Large intestine (tissue), 3 donors: ENCODE data around the gene EYS. TPM values are rescaled to one million over a fixed set of nuclear protein-coding genes. Genes with fewer than 3 reads are reported as not detected.

ENCODE experiments used
- DNase-seq, 2 donors: peaks; one replicate each; pipeline versions ENCODE4 v3.0.0 to v3.0.0-alpha.2; 2013
- H3K27ac ChIP-seq: one replicate; pipeline ENCODE4 v1.5.1; 2013; ENCODE audit warnings: low read length
- H3K27me3 ChIP-seq: 2 replicates; pipeline ENCODE4 v1.6.1; 2013; ENCODE audit warnings: low read length; ENCODE audit not compliant: control insufficient read depth, insufficient read depth
- H3K36me3 ChIP-seq: 2 replicates; pipeline ENCODE4 v1.6.1; 2013; ENCODE audit warnings: low read length; ENCODE audit not compliant: control insufficient read depth, insufficient read depth
- H3K4me1 ChIP-seq: one replicate; pipeline ENCODE4 v1.6.1; 2013; ENCODE audit warnings: low read length; ENCODE audit not compliant: control insufficient read depth, insufficient read depth
- H3K4me3 ChIP-seq: one replicate; pipeline ENCODE4 v1.5.1; 2013; ENCODE audit warnings: low read length
- H3K9me3 ChIP-seq: one replicate; pipeline ENCODE4 v1.6.1; 2013; ENCODE audit warnings: mild to moderate bottlenecking, low read depth, low read length, moderate library complexity; ENCODE audit not compliant: control insufficient read depth
- WGBS: methylation state at CpG from one replicate; pipeline ENCODE4 v1.1.5; 2013; ENCODE audit warnings: low lambda C conversion rate; ENCODE audit not compliant: insufficient coverage; 5-methylcytosine and 5-hydroxymethylcytosine counted together
- polyA plus RNA-seq: library from polyadenylated mRNA; unstranded; fragments of 120-200 nt; gene quantifications from one replicate; pipeline ENCODE4 v1.2.1, GENCODE V29; 2013

The EYS gene
- polyA plus RNA-seq, 1 donor = 0.76 TPM

- no peaks in the 10 kb centered on the region for H3K36me3 ChIP-seq
- no peaks in the 10 kb centered on the region for H3K9me3 ChIP-seq
- H3K27me3 ChIP-seq = no peaks in the 10 kb centered on the region
- DNase-seq = no peak
- H3K27ac ChIP-seq = no peak overlapping the region
- no peak overlapping the region for H3K4me3 ChIP-seq
- 100% methylated on average over 1 of the region's 1 CpG for WGBS
- no peaks in the 10 kb centered on the region for H3K4me1 ChIP-seq
Observed at GRCh38 chr6:64696053-64696452, 1011.0 kb downstream of the EYS start.

GRCh38 chr6:64694356-64694755 lies 1012.7 kb downstream of the EYS start:
- Histone ChIP-seq H3K4me1 (no peaks in the 10 kb centered on the region), H3K4me3 (no peak overlapping the region), H3K27ac (no peak overlapping the region), H3K9me3 (no peaks in the 10 kb centered on the region), H3K27me3 (no peaks in the 10 kb centered on the region), H3K36me3 (no peaks in the 10 kb centered on the region)
- no CpG with 5 or more reads among the region's 3 CpGs for WGBS
- no peak for DNase-seq

GRCh38 chr6:64691064-64691463 lies 1016.0 kb downstream of the EYS start:
- H3K9me3 ChIP-seq = no peaks in the 10 kb centered on the region
- DNase-seq = no peak
- no peaks in the 10 kb centered on the region for H3K27me3 ChIP-seq
- H3K4me3 ChIP-seq = no peak overlapping the region
- WGBS = 100% methylated on average over 2 of the region's 3 CpGs
- H3K27ac ChIP-seq = no peak overlapping the region
- H3K36me3 ChIP-seq = no peaks in the 10 kb centered on the region
- H3K4me1 ChIP-seq = no peaks in the 10 kb centered on the region

- Histone ChIP-seq H3K4me1 (no peaks in the 10 kb centered on the region), H3K9me3 (peaks cover 2% of the 10 kb centered on the region), H3K36me3 (no peaks in the 10 kb centered on the region), H3K27ac (no peak overlapping the region), H3K27me3 (no peaks in the 10 kb centered on the region), H3K4me3 (no peak overlapping the region)
- no CpG with 5 or more reads among the region's 2 CpGs for WGBS
- DNase-seq = no peak
Observed at GRCh38 chr6:64685401-64685800, 1021.6 kb downstream of the EYS start.

GRCh38 chr6:64683682-64684081 lies 1023.3 kb downstream of the EYS start:
- H3K27me3 ChIP-seq = no peaks in the 10 kb centered on the region
- H3K36me3 ChIP-seq = no peaks in the 10 kb centered on the region
- no peak for DNase-seq
- H3K27ac ChIP-seq = no peak overlapping the region
- no CpG with 5 or more reads among the region's 8 CpGs for WGBS
- H3K4me1 ChIP-seq = no peaks in the 10 kb centered on the region
- H3K4me3 ChIP-seq = no peak overlapping the region
- H3K9me3 ChIP-seq = peaks cover 2% of the 10 kb centered on the region

GRCh38 chr6:64681416-64682160 lies 1025.4 kb downstream of the EYS start:
- DNase-seq = no peak

GRCh38 chr6:64680446-64680845 lies 1026.6 kb downstream of the EYS start:
- no peak for DNase-seq

More at GRCh38 chr6:64681416-64682160, 1025.4 kb downstream of the EYS start:
- no peak overlapping the region for H3K27ac ChIP-seq
- no CpG with 5 or more reads among the region's 23 CpGs for WGBS
- H3K27me3 ChIP-seq = no peaks in the 10 kb centered on the region
- no peak overlapping the region for H3K4me3 ChIP-seq
- H3K4me1 ChIP-seq = no peaks in the 10 kb centered on the region
- peaks cover 2% of the 10 kb centered on the region for H3K9me3 ChIP-seq
- no peaks in the 10 kb centered on the region for H3K36me3 ChIP-seq

GRCh38 chr6:64679416-64679815 lies 1027.6 kb downstream of the EYS start:
- Histone ChIP-seq H3K27ac (no peak overlapping the region), H3K9me3 (peaks cover 2% of the 10 kb centered on the region), H3K4me1 (no peaks in the 10 kb centered on the region), H3K4me3 (no peak overlapping the region), H3K36me3 (no peaks in the 10 kb centered on the region), H3K27me3 (no peaks in the 10 kb centered on the region)
- DNase-seq = no peak
- WGBS = 100% methylated on average over 1 of the region's 2 CpGs

More at GRCh38 chr6:64680446-64680845, 1026.6 kb downstream of the EYS start:
- no peak overlapping the region for H3K4me3 ChIP-seq
- H3K36me3 ChIP-seq = no peaks in the 10 kb centered on the region
- no peak overlapping the region for H3K27ac ChIP-seq
- H3K27me3 ChIP-seq = no peaks in the 10 kb centered on the region
- WGBS = no CpG with 5 or more reads among the region's 5 CpGs
- H3K9me3 ChIP-seq = peaks cover 2% of the 10 kb centered on the region
- H3K4me1 ChIP-seq = no peaks in the 10 kb centered on the region

- no peak overlapping the region for H3K27ac ChIP-seq
- H3K9me3 ChIP-seq = no peaks in the 10 kb centered on the region
- 94% methylated on average over 2 of the region's 4 CpGs for WGBS
- no peak for DNase-seq
- no peaks in the 10 kb centered on the region for H3K36me3 ChIP-seq
- H3K4me1 ChIP-seq = no peaks in the 10 kb centered on the region
- no peak overlapping the region for H3K4me3 ChIP-seq
- no peaks in the 10 kb centered on the region for H3K27me3 ChIP-seq
Observed at GRCh38 chr6:64672651-64673050, 1034.4 kb downstream of the EYS start.

- WGBS = 69% methylated on average over 2 of the region's 3 CpGs
- no peak overlapping the region for H3K27ac ChIP-seq
- DNase-seq = no peak
Observed at GRCh38 chr6:64672131-64672530, 1034.9 kb downstream of the EYS start.

GRCh38 chr6:64665137-64665536 lies 1041.9 kb downstream of the EYS start:
- H3K27me3 ChIP-seq = no peaks in the 10 kb centered on the region
- no peaks in the 10 kb centered on the region for H3K4me1 ChIP-seq
- H3K9me3 ChIP-seq = no peaks in the 10 kb centered on the region
- no peaks in the 10 kb centered on the region for H3K36me3 ChIP-seq
- no peak overlapping the region for H3K4me3 ChIP-seq
- DNase-seq = no peak
- 83% methylated on average over 1 of the region's 1 CpG for WGBS
- no peak overlapping the region for H3K27ac ChIP-seq

More at GRCh38 chr6:64672131-64672530, 1034.9 kb downstream of the EYS start:
- H3K4me3 ChIP-seq = no peak overlapping the region
- H3K27me3 ChIP-seq = no peaks in the 10 kb centered on the region
- H3K36me3 ChIP-seq = no peaks in the 10 kb centered on the region
- no peaks in the 10 kb centered on the region for H3K9me3 ChIP-seq
- H3K4me1 ChIP-seq = no peaks in the 10 kb centered on the region
